HG02852 (cell line): ENCODE results near the gene GNG8.
"Not testable (repeated sequence)": the region's sequence is repeated elsewhere in the genome, so short reads cannot be mapped to it uniquely, and the experiment has no call there.

Experiments used
- ATAC-seq: cut with Tn5 transposase; IDR thresholded peaks from one replicate; pipeline ENCODE4 v1.9.1; 2021; ENCODE audit warnings: mild to moderate bottlenecking, moderate library complexity; ENCODE audit not compliant: unreplicated experiment

Gene GNG8

DNA sequence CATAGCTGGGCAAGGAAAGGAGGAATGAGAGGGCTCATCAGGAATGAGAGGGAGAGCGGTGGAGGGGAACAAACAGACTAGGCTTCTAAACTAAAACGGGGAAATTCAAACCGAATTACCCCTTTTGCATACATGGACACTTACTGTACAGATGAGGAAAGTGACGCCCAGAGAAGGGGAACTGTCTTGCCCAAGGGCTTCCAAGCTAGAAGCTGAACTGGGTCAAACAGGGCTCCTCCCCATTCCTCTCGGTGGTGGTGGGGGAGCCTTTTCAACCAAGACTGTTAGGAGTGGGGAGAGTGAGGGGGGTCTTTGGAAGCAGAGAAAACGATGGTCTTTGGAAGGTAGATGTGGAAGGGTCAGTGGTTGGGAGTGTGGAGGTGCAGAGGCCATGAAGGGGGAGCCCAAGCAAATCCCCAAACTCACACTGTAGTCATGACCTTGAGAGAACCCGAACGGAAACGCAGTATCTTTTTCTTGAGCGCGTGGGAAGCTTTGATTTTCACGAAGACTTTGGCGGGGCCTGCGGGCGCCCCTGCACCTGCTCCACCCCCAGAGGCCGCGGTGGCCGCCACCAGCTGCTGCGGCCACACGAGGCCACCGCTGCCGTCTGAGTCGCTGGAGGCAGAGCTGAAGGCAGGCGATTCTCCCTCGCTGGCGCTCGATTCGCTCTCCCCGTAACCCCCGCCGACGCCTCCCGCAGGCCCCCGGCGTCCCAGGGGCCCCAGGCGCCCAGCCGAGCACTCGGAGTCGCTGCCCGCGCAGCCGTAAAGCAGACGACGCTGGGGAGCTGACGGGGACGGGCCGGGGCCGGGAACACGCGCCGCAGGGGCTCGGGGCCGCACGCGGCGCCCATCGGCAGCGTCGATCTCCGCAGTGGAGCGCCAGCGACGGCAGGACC lies 12.3 kb upstream of the GNG8 start:
- no peak for ATAC-seq

DNA sequence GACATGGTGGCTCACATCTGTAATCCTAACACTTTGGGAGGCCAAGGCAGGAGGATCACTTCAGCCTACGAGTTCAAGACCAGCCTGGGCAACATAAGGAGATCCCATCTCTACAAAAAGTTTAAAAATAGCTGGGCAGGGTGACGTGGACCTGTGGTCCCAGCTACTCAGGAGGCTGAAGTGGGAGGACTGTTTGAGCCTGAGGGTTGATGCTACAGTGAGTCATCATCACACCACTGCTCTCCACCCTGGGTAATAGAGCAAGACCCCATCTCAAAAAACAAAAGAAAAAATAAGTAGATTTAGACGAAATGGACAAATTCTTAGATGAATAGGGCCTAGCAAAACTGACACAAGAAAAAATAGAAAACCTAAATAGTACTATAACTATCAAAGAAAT lies 10.4 kb upstream of the GNG8 start:
- ATAC-seq, result no peak

DNA sequence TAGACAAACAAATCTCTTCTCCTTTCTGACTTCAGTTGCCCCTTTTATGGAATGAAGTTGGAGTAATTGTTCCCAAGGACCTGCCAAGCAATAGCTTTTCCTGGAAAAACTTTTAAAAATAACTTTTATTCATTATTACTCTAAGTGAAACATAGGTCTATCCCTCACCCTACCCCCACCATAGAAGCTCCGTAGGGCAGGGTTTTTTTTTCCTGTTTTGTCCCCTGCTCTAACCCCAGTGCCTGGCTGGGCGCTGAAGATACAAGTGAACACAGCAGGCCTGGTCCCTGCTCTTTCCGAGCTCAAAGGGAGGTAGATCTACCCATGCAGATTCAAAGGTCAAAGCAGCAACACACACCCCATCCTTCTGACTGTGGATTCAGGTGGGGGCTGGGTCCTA lies 8.7 kb upstream of the GNG8 start:
- no peak for ATAC-seq

DNA sequence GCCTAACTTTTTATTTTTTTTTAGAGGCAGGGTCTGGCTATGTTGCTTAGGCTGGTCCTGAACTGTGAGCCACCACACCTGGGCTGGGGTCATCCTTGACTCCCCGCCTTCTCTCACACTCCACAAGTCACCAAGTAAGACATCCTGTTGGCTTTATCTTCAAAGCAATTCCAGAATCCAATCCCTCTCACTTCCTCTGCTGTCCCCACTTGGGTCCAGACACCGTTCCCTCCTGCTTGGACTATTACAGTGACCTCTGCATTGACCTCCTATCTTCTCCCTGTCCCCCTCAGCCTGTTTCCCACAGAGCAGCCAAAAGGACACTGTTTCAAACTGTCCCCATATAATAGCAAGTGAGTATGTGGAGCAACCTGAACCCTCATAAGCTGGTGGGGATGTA lies 4.7 kb upstream of the GNG8 start:
- ATAC-seq, result no peak

DNA sequence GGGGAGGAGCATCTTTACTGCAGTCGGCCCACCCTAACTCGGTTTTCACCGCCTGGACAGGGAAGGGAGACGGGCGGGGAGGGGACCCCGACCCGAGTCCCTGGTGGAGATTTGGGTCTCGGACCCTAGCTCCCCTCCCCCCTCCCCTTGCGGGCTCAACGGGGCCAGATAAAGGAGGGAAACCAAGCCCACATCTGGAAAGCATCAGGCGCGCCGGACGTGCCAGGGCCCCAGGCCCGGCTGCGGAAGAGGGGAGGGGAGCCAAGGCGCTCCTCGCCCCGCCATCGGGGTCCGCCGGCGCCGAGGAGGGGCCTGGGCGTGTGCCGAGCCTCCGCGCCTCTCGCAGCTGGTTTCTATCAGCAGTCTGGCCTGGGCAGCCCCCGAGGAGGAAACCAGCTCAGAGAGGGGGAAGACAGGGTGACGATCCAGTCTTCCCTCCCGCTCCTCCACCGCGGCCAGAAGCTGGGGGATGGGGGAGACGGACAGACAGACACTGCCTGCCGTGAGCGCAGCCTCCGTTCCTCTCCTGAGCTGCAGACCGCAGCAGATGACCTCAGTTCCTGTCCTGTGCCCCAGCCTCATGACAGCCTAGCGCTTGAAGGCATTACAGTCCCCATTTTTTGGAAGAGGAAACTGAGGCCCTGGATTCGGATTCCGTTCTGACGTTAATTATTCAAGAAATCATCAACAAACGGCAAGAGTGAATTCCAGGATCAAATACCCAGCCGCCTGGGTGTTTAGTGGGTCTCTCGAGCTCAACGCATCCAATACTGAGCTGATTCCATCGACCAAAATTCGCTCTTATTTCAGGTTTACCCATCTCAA lies 3.6 kb upstream of the GNG8 start:
- no peak for ATAC-seq

DNA sequence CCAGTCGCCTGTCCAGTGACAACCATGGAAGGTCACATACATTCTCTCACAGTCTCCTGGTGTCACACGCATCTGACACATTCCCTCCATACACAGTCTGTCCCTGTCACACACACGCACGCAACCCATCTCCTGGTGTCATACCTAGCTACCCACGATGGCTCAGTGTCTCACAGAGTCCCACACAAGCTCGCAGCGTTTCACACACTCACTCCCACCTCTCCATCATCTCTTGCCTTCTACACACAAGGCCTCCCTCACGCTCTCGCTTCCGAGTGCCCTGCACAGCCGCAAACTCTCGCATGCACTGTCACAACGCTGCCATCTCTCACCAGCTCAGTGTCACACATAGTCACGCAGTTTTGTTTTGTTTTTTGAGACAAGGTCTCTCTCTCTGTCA lies 1.2 kb upstream of the GNG8 start:
- no peak for ATAC-seq

DNA sequence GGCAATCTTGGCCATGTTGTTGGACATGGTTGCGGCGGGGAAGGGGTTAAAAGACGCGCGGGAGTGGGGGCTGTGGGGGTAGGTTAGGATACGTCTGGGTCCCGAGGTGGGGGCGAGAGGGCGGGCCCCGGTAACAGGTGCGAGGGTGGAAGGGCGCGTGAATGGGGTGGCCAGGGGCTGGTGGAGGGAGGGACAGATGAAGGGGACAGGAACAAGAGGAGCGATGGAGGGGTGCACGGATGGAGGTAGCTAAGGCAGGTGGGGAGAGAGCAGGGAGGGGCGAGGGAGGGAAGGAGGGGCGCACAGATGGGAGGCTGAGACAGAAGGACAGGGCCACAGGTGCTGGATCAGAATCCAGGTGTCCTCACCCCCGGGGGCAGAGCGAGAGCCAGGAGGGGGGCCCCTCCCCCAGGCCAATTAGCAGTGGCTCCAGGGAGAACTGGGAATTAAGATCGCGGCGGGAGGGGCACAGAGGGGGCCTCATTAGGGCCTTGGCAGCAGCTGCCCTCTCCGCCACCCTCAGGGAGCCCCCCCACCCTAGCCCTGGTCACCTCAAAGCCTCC lies 1.3 kb downstream of the GNG8 start:
- ATAC-seq, result no peak

DNA sequence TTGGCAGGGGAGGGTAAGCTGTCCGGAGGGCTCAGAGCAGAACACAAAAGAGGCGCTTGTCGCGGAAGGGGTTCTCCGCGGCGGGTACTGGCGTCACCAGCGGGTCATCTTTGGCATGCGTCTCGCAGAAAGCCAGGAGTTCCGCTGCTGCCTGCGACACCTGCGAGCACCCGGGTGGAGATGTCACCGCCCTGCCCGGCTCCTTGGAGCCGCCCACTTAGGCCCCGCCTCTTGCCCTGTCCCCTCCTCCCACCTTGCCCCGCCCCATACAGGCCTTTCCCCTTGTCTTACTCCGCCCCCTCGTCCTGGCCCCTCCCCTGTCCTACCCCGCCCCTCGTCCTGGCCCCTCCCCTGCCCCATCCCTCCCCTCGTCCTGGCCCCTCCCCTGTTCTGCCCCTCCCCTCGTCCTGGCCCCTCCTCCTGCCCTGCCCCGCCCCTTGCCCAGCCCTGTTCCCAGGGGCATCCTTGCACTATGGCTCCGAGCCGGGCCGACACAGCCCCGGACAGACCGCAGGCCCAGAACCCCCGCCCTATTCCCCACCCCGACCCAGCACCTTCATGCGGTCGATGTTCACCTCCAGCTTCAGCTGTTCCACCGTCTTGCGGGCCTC lies 1.9 kb downstream of the GNG8 start:
- ATAC-seq, result peak; percentile 53

DNA sequence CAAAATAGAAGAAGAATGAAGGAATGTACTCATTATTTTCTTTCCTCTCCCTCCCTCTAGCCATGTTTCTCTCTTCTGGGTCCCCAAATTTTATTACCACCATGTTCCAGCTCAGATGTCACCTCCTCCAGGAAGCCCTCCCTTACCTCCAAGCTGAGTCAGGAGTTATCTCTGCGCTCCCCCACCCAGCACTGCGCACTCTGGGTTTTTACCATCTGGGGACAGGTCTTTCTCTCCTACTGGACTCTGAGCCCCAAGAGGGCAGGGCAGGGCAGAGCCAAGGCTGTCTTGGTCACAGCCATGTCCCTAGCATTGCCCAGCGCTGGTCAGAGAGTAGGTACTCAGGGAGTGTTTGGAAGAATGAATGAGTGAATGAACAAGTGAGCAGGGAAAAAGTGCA lies 2.9 kb downstream of the GNG8 start:
- ATAC-seq, result no peak

DNA sequence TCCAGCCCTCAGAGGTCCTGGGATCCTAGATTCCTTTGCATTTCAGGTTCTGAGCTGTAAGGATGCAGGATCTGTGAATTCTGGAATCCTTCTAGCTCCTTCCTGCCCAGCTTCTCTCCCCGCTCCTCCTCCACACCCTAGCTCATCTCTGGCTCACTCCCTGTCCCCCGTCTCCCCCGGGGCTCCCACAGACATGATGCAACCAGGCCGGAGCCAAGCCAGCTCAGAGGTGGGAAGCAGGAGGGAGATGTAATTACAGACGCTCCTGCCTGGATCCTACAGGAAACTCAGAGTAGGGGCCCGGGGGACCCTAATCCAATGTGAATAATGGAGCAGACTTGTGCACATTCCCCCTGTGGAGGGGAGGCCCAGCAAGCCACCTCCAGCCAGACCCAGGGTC lies 4.5 kb downstream of the GNG8 start:
- ATAC-seq, result no peak

DNA sequence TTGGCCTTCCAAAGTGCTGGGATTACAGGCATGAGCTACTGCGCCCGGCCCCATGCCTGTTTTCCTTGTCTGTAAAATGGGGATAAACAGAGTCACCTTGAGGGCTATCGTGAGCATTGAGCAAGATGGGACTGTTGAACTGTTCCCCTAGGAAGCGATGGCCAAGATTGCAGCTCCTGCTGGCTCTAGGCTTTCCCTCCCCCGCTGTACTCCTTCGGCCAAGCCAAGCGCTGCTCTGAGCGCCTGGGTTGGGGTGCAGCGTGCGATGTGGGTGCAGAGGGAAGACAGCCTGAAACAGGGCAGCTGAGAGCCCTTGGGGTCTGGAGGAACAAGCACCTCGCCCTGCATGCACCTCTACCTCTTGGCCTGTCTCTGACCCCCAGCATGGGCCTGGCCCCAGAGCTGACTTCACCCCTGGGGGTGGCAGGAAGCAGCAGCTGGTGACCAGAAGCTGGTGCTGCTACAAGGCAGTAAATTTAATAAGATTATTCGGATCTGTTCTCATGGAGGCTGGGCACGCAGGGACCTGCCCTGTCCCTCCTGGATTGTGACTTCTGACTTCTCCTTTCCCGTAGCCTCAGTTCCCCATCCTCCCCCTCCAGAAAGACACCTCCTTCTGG lies 5.3 kb downstream of the GNG8 start:
- ATAC-seq, result no peak

DNA sequence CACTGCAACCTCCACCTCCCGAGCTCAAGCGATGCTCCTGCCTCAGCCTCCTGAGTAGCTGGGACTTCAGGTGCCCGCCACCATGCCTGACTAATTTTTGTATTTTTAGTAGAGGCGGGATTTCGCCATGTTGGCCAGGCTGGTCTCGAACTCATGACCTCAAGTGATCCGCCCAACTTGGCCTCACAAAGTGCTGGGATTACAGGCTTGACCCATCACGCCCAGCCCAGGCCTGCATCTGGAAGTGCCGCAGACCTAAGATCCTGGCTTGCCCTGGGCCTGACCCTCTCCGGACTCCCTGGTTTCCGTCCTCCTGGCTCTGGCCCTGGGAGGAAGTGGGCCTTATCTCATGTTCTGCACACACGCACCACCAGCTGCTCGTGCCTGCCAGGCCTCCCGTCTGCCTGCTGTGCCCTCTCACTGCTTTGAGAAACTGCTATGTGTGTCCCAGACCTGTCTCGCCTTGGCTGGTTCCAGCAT lies 6.4 kb downstream of the GNG8 start:
- no peak for ATAC-seq

DNA sequence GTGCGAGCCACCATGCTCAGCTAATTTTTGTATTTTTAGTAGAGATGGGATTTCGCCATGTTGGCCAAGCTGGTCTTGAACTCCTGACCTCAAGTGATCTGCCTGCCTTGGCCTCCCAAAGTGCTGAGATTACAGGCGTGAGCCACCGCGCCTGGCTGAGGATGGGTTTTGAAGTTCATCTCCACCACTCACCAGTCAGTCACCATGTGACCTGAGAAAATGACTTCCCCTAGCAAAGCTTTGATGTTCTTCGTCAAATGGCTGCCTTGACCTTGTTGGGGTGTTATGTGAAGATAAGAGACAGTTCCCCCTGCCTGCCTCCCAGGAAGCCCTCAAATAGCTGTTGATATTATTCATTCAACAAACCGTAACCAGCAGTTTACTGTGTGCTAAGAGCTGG lies 7.0 kb downstream of the GNG8 start:
- not testable (repeated sequence) for ATAC-seq

DNA sequence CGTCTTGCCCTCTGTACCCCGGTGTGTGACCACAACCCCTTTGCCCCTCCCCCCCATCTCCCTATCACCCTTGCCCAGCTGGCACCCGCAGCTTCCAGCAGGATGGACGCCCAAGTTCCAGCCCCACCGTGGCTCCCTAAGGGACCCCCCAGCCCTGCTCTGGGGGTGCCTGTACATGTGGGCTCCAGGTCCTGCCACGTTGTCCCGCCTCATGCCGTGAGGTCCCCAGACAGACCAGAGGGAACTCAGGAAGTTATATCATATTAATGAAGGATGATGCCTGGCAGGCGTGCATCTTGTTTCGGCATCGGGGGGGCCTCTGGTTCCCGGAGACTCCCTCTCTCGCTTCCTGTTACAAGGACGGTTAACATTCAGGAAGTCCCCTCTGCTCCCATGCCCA lies 9.6 kb downstream of the GNG8 start:
- no peak for ATAC-seq

DNA sequence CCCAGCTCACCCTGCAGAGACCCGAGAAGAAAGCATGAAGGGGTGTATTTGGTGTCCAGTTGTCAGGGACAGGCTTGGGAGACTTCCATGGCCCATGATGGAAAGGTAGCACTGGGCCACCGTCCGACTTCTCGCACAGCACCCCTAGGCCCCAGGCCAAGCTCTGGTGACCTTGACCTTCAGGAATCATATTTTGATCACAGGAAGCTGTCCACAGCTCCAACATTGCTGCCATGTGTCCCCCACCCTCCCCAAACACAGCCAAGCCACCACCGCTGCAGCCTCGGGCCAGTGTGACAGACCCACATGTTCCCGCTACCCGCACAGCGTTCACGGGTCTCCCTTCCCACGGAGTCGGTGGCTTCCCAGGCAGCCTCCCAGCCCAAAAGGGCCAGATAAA lies 10.3 kb downstream of the GNG8 start:
- no peak for ATAC-seq

DNA sequence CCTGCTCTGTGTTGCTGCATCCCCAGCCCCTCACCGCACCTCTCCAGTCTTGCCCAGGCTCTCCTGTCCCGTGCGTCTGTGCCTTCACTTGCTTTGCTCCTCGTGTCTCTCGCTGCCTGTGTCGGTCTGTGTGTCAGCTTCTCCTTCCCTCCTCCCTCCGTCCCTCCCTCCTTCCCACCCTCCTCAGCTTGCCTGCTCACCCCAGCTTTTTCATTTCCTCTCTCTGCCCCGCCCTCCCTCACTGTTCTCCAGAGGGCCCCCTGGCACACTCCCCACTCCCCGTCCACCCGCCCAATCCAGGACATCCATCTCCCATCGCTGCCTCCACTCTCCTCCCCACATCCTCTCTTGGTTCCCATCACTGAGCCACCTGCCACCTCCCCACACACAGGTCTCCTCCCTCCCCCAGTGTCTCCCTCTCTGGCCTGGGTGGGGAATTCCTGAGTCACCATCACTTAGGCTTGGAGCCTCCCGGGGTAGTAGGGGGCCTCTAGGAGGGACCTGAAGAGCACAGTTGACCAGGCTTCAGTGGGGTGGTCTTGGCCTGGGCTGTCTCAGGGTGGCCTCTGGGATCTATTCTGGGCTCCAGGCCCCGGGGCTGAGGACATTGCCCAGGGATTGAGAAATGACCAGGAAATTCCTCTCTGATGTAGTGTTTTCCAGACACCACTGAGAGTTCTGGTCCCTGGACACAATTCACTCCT lies 10.9 kb downstream of the GNG8 start, which contains the start of gene PTGIR:
Gene PTGIR, minus strand, starts transcription at position 132 of the 704 bp plus-strand sequence. CDS start 864 bp downstream, outside the sequence.
- ATAC-seq, result no peak

DNA sequence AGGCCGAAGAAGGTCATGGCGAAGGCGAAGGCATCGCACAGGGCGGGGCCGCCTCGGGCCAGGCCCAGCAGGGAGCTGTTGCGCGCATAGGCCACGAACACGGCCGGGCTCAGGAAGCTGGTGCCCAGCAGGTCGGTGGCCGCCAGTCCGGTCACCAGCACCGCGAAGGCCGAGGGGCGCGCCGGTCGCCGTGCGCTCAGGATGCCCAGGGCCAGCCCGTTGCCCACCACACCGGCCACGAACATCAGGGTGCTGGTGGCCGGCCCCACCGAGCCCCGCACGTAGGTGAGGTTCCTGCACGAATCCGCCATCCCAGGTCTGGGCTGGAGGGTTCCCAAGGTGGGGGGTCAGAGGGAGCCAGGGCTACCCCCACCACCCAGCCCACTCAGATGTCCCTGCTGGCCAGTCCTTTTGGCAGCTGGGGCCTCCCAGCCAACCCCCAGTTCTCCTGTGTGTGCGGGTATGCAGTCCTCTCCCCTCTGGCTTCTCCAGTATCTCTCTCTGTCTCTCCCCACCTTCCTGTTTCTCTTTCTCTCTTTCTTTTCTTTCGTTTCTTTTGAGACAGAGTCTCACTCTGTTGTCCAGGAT lies 12.0 kb downstream of the GNG8 start:
- ATAC-seq, result no peak

DNA sequence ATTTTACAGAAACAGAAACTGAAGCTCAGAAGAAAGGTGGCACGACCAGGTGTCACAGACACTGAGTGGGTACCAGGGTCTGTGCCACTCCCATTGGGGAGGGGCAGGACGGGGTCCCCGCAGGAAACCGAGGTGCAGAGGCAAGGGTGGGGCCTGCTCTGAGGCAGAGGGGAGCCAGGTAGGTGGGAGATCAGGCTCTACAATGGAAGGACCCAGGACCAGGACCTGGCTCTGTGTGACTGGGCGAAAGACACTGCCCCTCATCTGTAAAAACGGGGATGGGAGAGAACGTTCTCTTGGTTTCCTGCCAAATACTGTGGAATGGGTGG lies 13.9 kb downstream of the GNG8 start:
- no peak for ATAC-seq

DNA sequence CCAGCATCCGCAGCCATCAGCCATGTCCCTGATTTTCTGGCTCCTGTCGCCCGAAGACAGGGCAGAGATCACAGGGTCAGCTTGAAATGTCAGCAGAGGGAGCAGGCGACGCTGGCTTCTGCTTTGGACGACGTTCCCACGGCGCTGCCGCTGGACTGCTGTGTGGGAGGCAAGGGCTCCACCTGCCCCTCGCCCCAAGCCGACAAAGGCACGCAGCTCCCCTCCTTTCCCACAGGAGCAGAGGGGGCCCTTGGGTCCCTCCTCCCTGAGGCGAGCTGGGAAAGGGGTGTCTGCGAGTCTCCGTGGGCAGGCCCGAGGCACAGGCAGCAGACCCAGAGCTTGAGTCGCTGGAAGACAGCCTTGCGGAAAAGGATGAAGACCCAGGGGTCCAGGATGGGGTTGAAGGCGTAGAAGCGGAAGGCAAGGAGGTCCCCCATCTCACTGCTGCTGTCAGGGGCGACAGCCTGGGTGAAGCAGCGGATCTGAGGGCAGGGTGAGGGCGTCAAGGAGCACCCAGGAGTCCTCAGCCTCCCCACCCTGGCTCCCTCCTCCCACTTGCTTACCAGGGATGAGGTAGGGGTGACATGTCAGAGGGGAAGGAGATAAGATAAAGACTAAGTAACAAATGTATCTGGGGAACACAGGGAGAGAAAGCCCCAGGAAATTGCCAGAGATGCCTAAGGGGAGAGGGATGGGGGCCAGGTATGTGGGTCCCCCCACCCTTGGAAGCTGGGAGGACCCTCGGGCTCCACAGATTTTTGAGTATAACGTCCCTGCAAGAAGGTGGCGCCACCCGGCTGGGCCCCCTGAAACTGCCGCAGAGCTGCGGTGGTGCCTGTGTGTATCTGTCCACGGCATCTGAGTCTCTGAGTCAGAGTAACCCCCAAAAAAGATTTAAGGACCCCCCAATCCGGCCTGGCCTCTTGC lies 14.5 kb downstream of the GNG8 start:
- ATAC-seq, result no peak
